Osteoblast (primary cell): ENCODE data around the gene DYNAP. TPM values are rescaled to one million over a fixed set of nuclear protein-coding genes. Genes with fewer than 3 reads are reported as not detected.

Source experiments
- DNase-seq: peaks from one replicate; pipeline ENCODE4 v3.0.0; 2011; ENCODE audit warnings: low spot score, mixed read lengths; ENCODE audit not compliant: insufficient read length; ENCODE audit errors: missing footprints
- H2AFZ ChIP-seq: 2 replicates; pipeline ENCODE4 v1.6.0; 2011; ENCODE audit warnings: mild to moderate bottlenecking, low read length
- H3K27ac ChIP-seq: 2 replicates; pipeline ENCODE4 v1.5.1; 2011; ENCODE audit warnings: mild to moderate bottlenecking, low read depth, low read length, moderate library complexity
- H3K27me3 ChIP-seq: 2 replicates; pipeline ENCODE4 v1.6.0; 2012; ENCODE audit warnings: mild to moderate bottlenecking, control low read depth, inconsistent platforms, low read length, moderate library complexity; ENCODE audit not compliant: insufficient read depth
- H3K36me3 ChIP-seq: 2 replicates; pipeline ENCODE4 v1.5.1; 2011; ENCODE audit warnings: mild to moderate bottlenecking, low read length, control low read depth, moderate library complexity; ENCODE audit not compliant: insufficient read depth
- H3K4me1 ChIP-seq: 2 replicates; pipeline ENCODE4 v1.5.1; 2011; ENCODE audit warnings: mild to moderate bottlenecking, low read length, control low read depth, moderate library complexity; ENCODE audit not compliant: insufficient read depth
- H3K4me2 ChIP-seq: 2 replicates; pipeline ENCODE4 v1.6.0; 2011; ENCODE audit warnings: mild to moderate bottlenecking, low read length; ENCODE audit not compliant: insufficient read depth
- H3K4me3 ChIP-seq: fragments of 200-600 bp; sonication (generic); 3 replicates; pipeline ENCODE4 v1.5.1; 2012; ENCODE audit warnings: mild to moderate bottlenecking, low read length, inconsistent platforms; ENCODE audit not compliant: insufficient read depth
- H3K79me2 ChIP-seq: 2 replicates; pipeline ENCODE4 v1.6.0; 2012; ENCODE audit warnings: mild to moderate bottlenecking, low read length, control low read depth, inconsistent platforms; ENCODE audit not compliant: insufficient read depth
- H3K9me3 ChIP-seq: 2 replicates; pipeline ENCODE4 v1.5.1; 2011; ENCODE audit warnings: low read depth, low read length, control low read depth
- H4K20me1 ChIP-seq: 2 replicates; pipeline ENCODE4 v1.6.0; 2012; ENCODE audit warnings: mild to moderate bottlenecking, low read length, control low read depth; ENCODE audit not compliant: insufficient read depth
- total RNA-seq: library from RNA; depleted of rRNA; stranded (reverse); fragments of >200 nt; gene quantifications from 2 replicates; pipeline ENCODE4 v1.2.3, GENCODE V29; 2012
- TF ChIP-seq, protein P1 (sequence below): IDR thresholded peaks from 2 replicates; pipeline ENCODE4 v1.5.1; 2011; ENCODE audit warnings: mild to moderate bottlenecking, low read depth, low read length, moderate library complexity; ENCODE audit errors: extremely low read depth

Gene DYNAP, protein sequence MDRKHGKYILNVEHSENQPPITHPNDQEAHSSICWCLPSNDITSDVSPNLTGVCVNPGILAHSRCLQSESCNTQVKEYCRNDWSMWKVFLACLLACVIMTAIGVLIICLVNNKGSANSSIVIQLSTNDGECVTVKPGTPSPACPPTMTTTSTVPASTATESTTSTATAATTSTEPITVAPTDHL
- not detected in 2 replicates for total RNA-seq

DNA sequence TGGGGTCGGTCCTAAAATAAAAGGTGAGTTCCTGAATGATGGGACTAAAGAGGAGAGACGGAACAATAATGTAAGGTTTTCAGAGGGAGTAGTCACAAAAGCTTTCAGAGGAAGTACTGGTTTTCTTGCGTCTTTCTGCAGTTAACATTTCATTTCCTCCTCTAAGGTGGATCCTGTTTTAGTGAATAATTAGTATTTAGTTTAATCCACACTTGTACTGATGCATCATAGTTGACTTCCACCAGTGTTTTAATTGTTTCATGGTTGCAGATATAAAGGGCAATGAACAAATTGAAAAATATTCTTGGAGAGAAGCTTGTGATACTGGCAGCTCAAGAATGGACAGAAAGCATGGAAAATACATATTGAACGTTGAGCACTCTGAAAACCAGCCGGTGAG, at the start of gene DYNAP:
DYNAP (plus strand) TSS at position 301 of the 400 bp plus-strand sequence; CDS start at position 339, 38 bp downstream.
- H3K4me3 ChIP-seq: no peak within 1 kb of the TSS
- H3K4me1 ChIP-seq: no peaks in the 10 kb centered on the region
- no peaks in the 10 kb centered on the region for H3K79me2 ChIP-seq
- H2AFZ ChIP-seq: no peak within 1 kb of the TSS
- no peak within 1 kb of the TSS for H3K27ac ChIP-seq
- H3K4me2 ChIP-seq: no peak within 1 kb of the TSS
- H3K36me3 ChIP-seq: no peaks in the 10 kb centered on the region
- no peaks in the 10 kb centered on the region for H4K20me1 ChIP-seq
- H3K9me3 ChIP-seq: no peaks in the 10 kb centered on the region
- TF ChIP-seq, protein P1, sequence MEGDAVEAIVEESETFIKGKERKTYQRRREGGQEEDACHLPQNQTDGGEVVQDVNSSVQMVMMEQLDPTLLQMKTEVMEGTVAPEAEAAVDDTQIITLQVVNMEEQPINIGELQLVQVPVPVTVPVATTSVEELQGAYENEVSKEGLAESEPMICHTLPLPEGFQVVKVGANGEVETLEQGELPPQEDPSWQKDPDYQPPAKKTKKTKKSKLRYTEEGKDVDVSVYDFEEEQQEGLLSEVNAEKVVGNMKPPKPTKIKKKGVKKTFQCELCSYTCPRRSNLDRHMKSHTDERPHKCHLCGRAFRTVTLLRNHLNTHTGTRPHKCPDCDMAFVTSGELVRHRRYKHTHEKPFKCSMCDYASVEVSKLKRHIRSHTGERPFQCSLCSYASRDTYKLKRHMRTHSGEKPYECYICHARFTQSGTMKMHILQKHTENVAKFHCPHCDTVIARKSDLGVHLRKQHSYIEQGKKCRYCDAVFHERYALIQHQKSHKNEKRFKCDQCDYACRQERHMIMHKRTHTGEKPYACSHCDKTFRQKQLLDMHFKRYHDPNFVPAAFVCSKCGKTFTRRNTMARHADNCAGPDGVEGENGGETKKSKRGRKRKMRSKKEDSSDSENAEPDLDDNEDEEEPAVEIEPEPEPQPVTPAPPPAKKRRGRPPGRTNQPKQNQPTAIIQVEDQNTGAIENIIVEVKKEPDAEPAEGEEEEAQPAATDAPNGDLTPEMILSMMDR: no peak
- DNase-seq: no peak
- no peaks in the 10 kb centered on the region for H3K27me3 ChIP-seq

- no peaks in the 10 kb centered on the region for H3K27me3 ChIP-seq
- TF ChIP-seq, protein P1: no peak
- H3K4me3 ChIP-seq: no peak overlapping the region
- H2AFZ ChIP-seq: no peak overlapping the region
- no peak for DNase-seq
- H3K36me3 ChIP-seq: no peaks in the 10 kb centered on the region
- H4K20me1 ChIP-seq: no peaks in the 10 kb centered on the region
- H3K9me3 ChIP-seq: no peaks in the 10 kb centered on the region
- H3K79me2 ChIP-seq: no peaks in the 10 kb centered on the region
- no peak overlapping the region for H3K27ac ChIP-seq
- H3K4me1 ChIP-seq: no peaks in the 10 kb centered on the region
- H3K4me2 ChIP-seq: no peak overlapping the region
Observed at GRCh38 chr18:54551590-54551989, 39.5 kb upstream of the DYNAP start.

- H4K20me1 ChIP-seq: no peaks in the 10 kb centered on the region
- H3K27me3 ChIP-seq: peaks cover 2% of the 10 kb centered on the region
- no peak overlapping the region for H2AFZ ChIP-seq
- H3K27ac ChIP-seq: no peak overlapping the region
- no peak for DNase-seq
- H3K4me3 ChIP-seq: no peak overlapping the region
- no peaks in the 10 kb centered on the region for H3K9me3 ChIP-seq
- no peaks in the 10 kb centered on the region for H3K36me3 ChIP-seq
- no peaks in the 10 kb centered on the region for H3K4me1 ChIP-seq
- TF ChIP-seq, protein P1: no peak
- H3K79me2 ChIP-seq: no peaks in the 10 kb centered on the region
- H3K4me2 ChIP-seq: no peak overlapping the region
Observed at GRCh38 chr18:54555286-54555685, 35.8 kb upstream of the DYNAP start.

GRCh38 chr18:54555996-54556395, 35.0 kb upstream of the DYNAP start:
- no peak for DNase-seq
- no peaks in the 10 kb centered on the region for H3K4me1 ChIP-seq
- no peak overlapping the region for H3K27ac ChIP-seq
- no peak overlapping the region for H3K4me3 ChIP-seq
- H3K79me2 ChIP-seq: no peaks in the 10 kb centered on the region
- TF ChIP-seq, protein P1: no peak
- no peaks in the 10 kb centered on the region for H4K20me1 ChIP-seq
- H2AFZ ChIP-seq: no peak overlapping the region
- peaks cover 2% of the 10 kb centered on the region for H3K27me3 ChIP-seq
- H3K4me2 ChIP-seq: no peak overlapping the region
- no peaks in the 10 kb centered on the region for H3K9me3 ChIP-seq
- no peaks in the 10 kb centered on the region for H3K36me3 ChIP-seq
